HepG2 (cell line): ENCODE measurements around the gene DEFB123. TPM values are rescaled to one million over a fixed set of nuclear protein-coding genes. Genes with fewer than 3 reads are reported as not detected.
A peak's percentile ranks its signal among the peaks of the same experiment; 100 is the strongest.

Experiments
- ATAC-seq: fragments of 200-7000 bp; cut with Tn5 transposase; 3 replicates; pipeline ENCODE4 v1.9.1; 2020; ENCODE audit warnings: mild to moderate bottlenecking, moderate library complexity
- Bru-seq: library from RNA; stranded (reverse); fragments of 400-500 nt; gene quantifications from one replicate; lab custom pipeline; 2021; lab: Mats Ljungman, UMichigan
- BruChase-seq, 2 experiments: library from RNA; stranded (reverse); fragments of 400-500 nt; gene quantifications; one replicate each; lab custom pipeline; 2021; lab: Mats Ljungman, UMichigan
- BruUV-seq: library from RNA; stranded (reverse); fragments of 400-500 nt; replicated peaks from 2 replicates; lab custom pipeline; 2021; lab: Mats Ljungman, UMichigan
- CTCF ChIA-PET: fragments of 300-600 bp; formaldehyde crosslinking; extraction: SDS; loops from one replicate; lab custom pipeline; 2021; ENCODE audit warnings: low total read pairs, inconsistent platforms, low intra/inter-chr PET ratio; lab: Yijun Ruan, JAX
- POLR2A ChIA-PET: fragments of 350-600 bp; sonication (Branson Sonifier 250); formaldehyde crosslinking; loops from one replicate; lab custom pipeline; 2020; ENCODE audit warnings: antibody characterized with exemption, inconsistent platforms; lab: Yijun Ruan, JAX
- DNase-seq: peaks from one replicate; pipeline ENCODE4 v3.0.0-alpha.2; 2015; ENCODE audit warnings: low spot score
- FAIRE-seq: peaks from 3 replicates; lab custom pipeline; 2011; peaks lifted over from hg19 to GRCh38; lab: Jason Lieb, UNC
- H2AFZ ChIP-seq: one replicate; pipeline ENCODE4 v1.6.1; 2011; ENCODE audit warnings: low read length, inconsistent platforms
- H3K27ac ChIP-seq: fragments of 300-600 bp; 3 replicates; pipeline ENCODE4 v1.8.0; 2011; ENCODE audit warnings: mixed run types, mild to moderate bottlenecking, mixed read lengths, low read length, inconsistent platforms; ENCODE audit not compliant: insufficient read depth; ENCODE audit errors: extremely low read length
- H3K27me3 ChIP-seq, 2 experiments: fragments of 200-600 bp in 1 of 2; 2 replicates in 1 of 2; 3 replicates in 1 of 2; pipeline versions ENCODE4 v1.6.0 to v1.8.0; 2011; ENCODE audit warnings: low read length in 2 of 2, mild to moderate bottlenecking in 2 of 2, moderate library complexity in 2 of 2, inconsistent platforms in 1 of 2; ENCODE audit not compliant: insufficient read depth in 2 of 2, control insufficient read depth in 1 of 2
- H3K36me3 ChIP-seq, 2 experiments: fragments of 200-600 bp in 1 of 2; replicated peaks in 1 of 2; 2 replicates in 1 of 2; 3 replicates in 1 of 2; pipeline versions ENCODE4 v1.5.1 to v1.8.0; 2011; ENCODE audit warnings: low read length in 2 of 2, inconsistent platforms in 1 of 2; ENCODE audit not compliant: insufficient read depth in 2 of 2, control insufficient read depth in 1 of 2
- H3K4me1 ChIP-seq: 2 replicates; pipeline ENCODE4 v1.5.1; 2012; ENCODE audit warnings: low read length, inconsistent platforms; ENCODE audit not compliant: insufficient read depth
- H3K4me2 ChIP-seq: 2 replicates; pipeline ENCODE4 v1.6.0; 2011; ENCODE audit warnings: low read depth, low read length, inconsistent platforms
- H3K4me3 ChIP-seq, 3 experiments: fragments of 200-600 bp in 1 of 3; sonication (generic), shearing (Covaris generic) in 1 of 3; replicated peaks in 1 of 3; 2 replicates each; pipeline ENCODE4 v1.5.1; 2011 to 2016; ENCODE audit warnings: low read length in 3 of 3, inconsistent platforms in 2 of 3, low read depth in 2 of 3, mild to moderate bottlenecking in 2 of 3, control low read depth in 1 of 3, mixed read lengths in 1 of 3; ENCODE audit not compliant: insufficient read depth in 1 of 3
- H3K79me2 ChIP-seq: one replicate; pipeline ENCODE4 v1.6.1; 2011; ENCODE audit warnings: low read length, inconsistent platforms; ENCODE audit not compliant: insufficient read depth
- H3K9ac ChIP-seq: 2 replicates; pipeline ENCODE4 v1.6.0; 2011; ENCODE audit warnings: mild to moderate bottlenecking, low read depth, low read length, inconsistent platforms; ENCODE audit not compliant: insufficient read depth
- H3K9me3 ChIP-seq: 2 replicates; pipeline ENCODE4 v1.5.1; 2012; ENCODE audit warnings: mild to moderate bottlenecking, low read length
- H4K20me1 ChIP-seq: 2 replicates; pipeline ENCODE4 v1.6.0; 2011; ENCODE audit warnings: inconsistent platforms, mild to moderate bottlenecking, low read length, moderate library complexity; ENCODE audit not compliant: insufficient read depth
- CTCF ChIP-seq: sonication (generic); formaldehyde crosslinking; IDR thresholded peaks from 2 replicates; pipeline ENCODE4 v1.5.0; 2020; ENCODE audit warnings: mild to moderate bottlenecking, missing genetic modification reagents, moderate library complexity
- XRCC5 ChIP-seq: fragments of 200-400 bp; formaldehyde crosslinking; optimal IDR thresholded peaks from 2 replicates; pipeline ENCODE3; 2017; ENCODE audit warnings: mild to moderate bottlenecking, low read length
- ZBTB40 ChIP-seq, 2 experiments: fragments of 450-650 bp in 1 of 2; sonication (generic) in 1 of 2; formaldehyde crosslinking in 1 of 2; IDR thresholded peaks; 2 replicates each; pipeline versions ENCODE4 v1.6.1 to v1.8.0; 2016 to 2022; ENCODE audit warnings: antibody characterized with exemption in 1 of 2, mild to moderate bottlenecking in 1 of 2, missing genetic modification reagents in 1 of 2
- ZC3H13 ChIP-seq: sonication (generic); formaldehyde crosslinking; IDR thresholded peaks from 2 replicates; pipeline ENCODE4 v1.8.1; 2023; ENCODE audit warnings: mild to moderate bottlenecking, missing genetic modification reagents, moderate library complexity
- ZNF333 ChIP-seq: sonication (generic); formaldehyde crosslinking; IDR thresholded peaks from 2 replicates; pipeline ENCODE4 v1.4.0; 2020; ENCODE audit warnings: mild to moderate bottlenecking, missing genetic modification reagents, borderline replicate concordance
- WGBS: methylation state at CpG from one replicate; pipeline ENCODE4 v1.1.6; 2017; ENCODE audit warnings: low lambda C conversion rate; 5-methylcytosine and 5-hydroxymethylcytosine counted together
- in situ Hi-C: cut with HindIII; loops from 2 replicates; pipeline ENCODE4 v1.10.0; 2017; ENCODE audit warnings: low pct_unique_long_range_greater_than_20kb; ENCODE audit not compliant: extremely low pct_ligation_motif_present
- intact Hi-C: fragments of 100-400 bp; cut with micrococcal nuclease; formaldehyde crosslinking; loops from one replicate; pipeline ENCODE4 v1.10.0; 2022; ENCODE audit not compliant: unreplicated experiment
- long read RNA-seq, 2 experiments: library from RNA in 1 of 2; library from polyadenylated mRNA in 1 of 2; stranded (forward) in 1 of 2; unstranded in 1 of 2; transcript quantifications; one replicate each; pipeline ENCODE4 v2.0.0, GENCODE V29; 2019 to 2022
- polyA minus RNA-seq, 3 experiments: library from RNA; depleted of rRNA, polyadenylated mRNA; stranded (reverse); fragments of >200 nt; gene quantifications; 2 replicates each; pipeline ENCODE4 v1.2.3, GENCODE V29; 2011; ENCODE audit warnings: low replicate concordance in 1 of 3
- polyA plus RNA-seq, 8 experiments: library from polyadenylated mRNA; depleted of rRNA in 3 of 8; stranded (reverse) in 7 of 8; unstranded in 1 of 8; fragments of >200 nt; fragmentation: Illumina TruSeq in 4 of 8; extraction: Trizol in 4 of 8; gene quantifications; 2 replicates each; pipeline versions ENCODE4 v1.2.1 to v1.2.3, GENCODE V29; 2011 to 2016; ENCODE audit warnings: low read depth in 4 of 8, missing spikeins in 1 of 8, mixed read lengths in 1 of 8; ENCODE audit not compliant: insufficient read depth in 1 of 8
- total RNA-seq, 5 experiments: library from RNA; depleted of rRNA; stranded (reverse); fragments of >200 nt; fragmentation: Illumina TruSeq; extraction: Trizol; gene quantifications; 2 replicates each; pipeline ENCODE4 v1.2.3, GENCODE V29; 2016; ENCODE audit warnings: low read depth in 1 of 5

The DEFB123 gene
- total RNA-seq (2016; rRNA removed; fragmentation: Illumina TruSeq; extraction: Trizol) (not detected in 2 replicates), polyA plus RNA-seq (2011; rRNA removed) (not detected in 2 replicates), polyA minus RNA-seq (2011; rRNA and poly(A)+ RNA removed; ENCODE audit: low replicate concordance) (not detected in 2 replicates), Bru-seq, nascent RNA (percentile 11 among the genes with signal in this experiment), BruChase-seq, experiment 1, labeled RNA remaining after a 6-hour chase (percentile 16 among the genes with signal in this experiment), BruChase-seq, experiment 2, labeled RNA remaining after a 2-hour chase (not detected)
- not detected in 2 replicates for total RNA-seq (2016; cell fraction: cytosol; rRNA removed; fragmentation: Illumina TruSeq; extraction: Trizol; ENCODE audit: low read depth)
- total RNA-seq (2016; cell fraction: insoluble cytoplasmic fraction; rRNA removed; fragmentation: Illumina TruSeq; extraction: Trizol) = not detected in 2 replicates
- total RNA-seq (2016; cell fraction: membrane; rRNA removed; fragmentation: Illumina TruSeq; extraction: Trizol) = not detected in 2 replicates
- not detected in 2 replicates for total RNA-seq (2016; cell fraction: nucleus; rRNA removed; fragmentation: Illumina TruSeq; extraction: Trizol)
- polyA plus RNA-seq (2011; cell fraction: cytosol; rRNA removed) = not detected in 2 replicates
- not detected in 2 replicates for polyA plus RNA-seq (2011; cell fraction: nucleus; rRNA removed)
- polyA plus RNA-seq (2012) = not detected in 2 replicates
- not detected in 2 replicates for polyA plus RNA-seq (2016; cell fraction: cytosol; fragmentation: Illumina TruSeq; extraction: Trizol; ENCODE audit: low read depth)
- polyA plus RNA-seq (2016; cell fraction: insoluble cytoplasmic fraction; fragmentation: Illumina TruSeq; extraction: Trizol; ENCODE audit: low read depth) = not detected in 2 replicates
- polyA plus RNA-seq (2016; cell fraction: membrane; fragmentation: Illumina TruSeq; extraction: Trizol; ENCODE audit: low read depth) = not detected in 2 replicates
- polyA plus RNA-seq (2016; cell fraction: nucleus; fragmentation: Illumina TruSeq; extraction: Trizol; ENCODE audit: insufficient read depth, low read depth) = not detected in 2 replicates
- polyA minus RNA-seq (2011; cell fraction: cytosol; rRNA and poly(A)+ RNA removed) = not detected in 2 replicates
- polyA minus RNA-seq (2011; cell fraction: nucleus; rRNA and poly(A)+ RNA removed) = not detected in 2 replicates
- long read RNA-seq, experiment 1 = 0 reads
- long read RNA-seq, experiment 2 = 0 reads

- Histone ChIP-seq H3K9ac (no peak within 1 kb of the TSS), H3K4me3 (no peak within 1 kb of the TSS), H4K20me1 (no peaks in the 10 kb centered on the region), H3K27me3 (peaks cover 3 to 21% of the 10 kb centered on the region in 2 experiments; a peak in 3 of 5 replicates), H3K27ac (no peak within 1 kb of the TSS), H3K79me2 (no peaks in the 10 kb centered on the region), H3K4me2 (no peak within 1 kb of the TSS), H3K36me3 (no peaks in the 10 kb centered on the region), H3K9me3 (no peaks in the 10 kb centered on the region), H2AFZ (no peak within 1 kb of the TSS), H3K4me1 (peaks cover 22% of the 10 kb centered on the region)
- in situ Hi-C loops = no loop called here
- no TSS peak for BruUV-seq
- intact Hi-C loops = no loop called here
- peak; percentile 50 for TF ChIP-seq CTCF (CRISPR knock-in tag)
- peak; percentile 45 for TF ChIP-seq XRCC5
- TF ChIP-seq ZBTB40 (IDR thresholded peaks at IDR 0.05) = no peak
- TF ChIP-seq ZBTB40 (CRISPR knock-in tag; IDR thresholded peaks at IDR 0.05) = no peak
- no peak for TF ChIP-seq ZC3H13 (CRISPR knock-in tag)
- no peak for TF ChIP-seq ZNF333 (CRISPR knock-in tag)
- no peak for DNase-seq
- WGBS = 57% methylated on average over 16 of the region's 16 CpGs
- ATAC-seq = peak; percentile 55
- ChIA-PET POLR2A (no interaction called here), CTCF (no interaction called here)
- no peak for FAIRE-seq
Observed at GRCh38 chr20:31440012-31440659, at the start of gene DEFB123. DEFB123 (plus strand) TSS chr20:31440632; CDS start chr20:31440699, 67 bp downstream.
